Nephron (organoid): ENCODE measurements around the gene YY1.

Experiments
- H3K27ac Mint-ChIP-seq, 3 experiments: 2 replicates each; pipeline ENCODE4 v1.8.0; 2020; ENCODE audit warnings: mixed read lengths in 3 of 3, mild to moderate bottlenecking in 2 of 3, moderate library complexity in 1 of 3
- H3K27me3 Mint-ChIP-seq: 2 replicates; pipeline ENCODE4 v1.8.0; 2021; ENCODE audit warnings: low read depth, mild to moderate bottlenecking, moderate library complexity, mixed read lengths
- H3K36me3 Mint-ChIP-seq: 2 replicates; pipeline ENCODE4 v1.8.0; 2020; ENCODE audit warnings: low read depth, mixed read lengths
- H3K4me1 Mint-ChIP-seq: 2 replicates; pipeline ENCODE4 v1.8.0; 2020; ENCODE audit warnings: mixed read lengths
- H3K4me3 Mint-ChIP-seq, 3 experiments: 2 replicates each; pipeline ENCODE4 v1.8.0; 2020; ENCODE audit warnings: mild to moderate bottlenecking in 3 of 3, mixed read lengths in 3 of 3, moderate library complexity in 2 of 3
- H3K9me3 Mint-ChIP-seq: 2 replicates; pipeline ENCODE4 v1.8.0; 2020; ENCODE audit warnings: mixed read lengths
- TF ChIP-seq, protein P1 (sequence below), 3 experiments: fragments of 200-600 bp; sonication (generic); IDR thresholded peaks; one replicate each; pipeline ENCODE4 v1.5.0; 2021; ENCODE audit warnings: antibody characterized with exemption in 3 of 3; ENCODE audit not compliant: unreplicated experiment in 3 of 3

YY1 gene

DNA sequence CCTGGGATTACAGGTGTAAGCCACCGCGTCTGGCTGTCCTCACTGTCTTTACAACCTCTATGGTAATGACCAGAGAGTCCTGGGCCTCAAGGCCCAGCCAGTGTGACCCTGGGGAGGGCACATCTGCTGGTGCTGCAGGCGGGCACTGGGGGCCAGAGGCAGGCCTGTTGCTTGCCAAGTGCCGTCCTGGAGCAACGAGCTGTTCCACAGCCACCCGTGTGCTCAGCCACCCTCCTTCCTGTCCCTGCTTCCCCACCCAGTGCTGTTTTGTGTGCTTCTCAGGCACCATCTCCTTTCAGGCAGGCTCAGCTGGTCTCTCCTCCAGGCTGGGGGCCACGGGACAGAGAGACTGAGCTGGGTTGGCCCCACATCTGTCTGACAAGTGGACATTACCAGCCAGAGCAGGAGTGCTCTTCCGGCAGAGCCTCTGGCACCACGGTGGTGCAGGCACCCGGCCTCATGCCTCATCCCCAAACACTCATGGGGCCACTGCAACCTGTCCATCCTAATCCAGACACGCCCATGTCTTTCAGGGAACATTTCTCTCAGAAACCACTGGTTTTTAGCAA lies 93.2 kb downstream of the YY1 start:
- TF ChIP-seq, protein P1, sequence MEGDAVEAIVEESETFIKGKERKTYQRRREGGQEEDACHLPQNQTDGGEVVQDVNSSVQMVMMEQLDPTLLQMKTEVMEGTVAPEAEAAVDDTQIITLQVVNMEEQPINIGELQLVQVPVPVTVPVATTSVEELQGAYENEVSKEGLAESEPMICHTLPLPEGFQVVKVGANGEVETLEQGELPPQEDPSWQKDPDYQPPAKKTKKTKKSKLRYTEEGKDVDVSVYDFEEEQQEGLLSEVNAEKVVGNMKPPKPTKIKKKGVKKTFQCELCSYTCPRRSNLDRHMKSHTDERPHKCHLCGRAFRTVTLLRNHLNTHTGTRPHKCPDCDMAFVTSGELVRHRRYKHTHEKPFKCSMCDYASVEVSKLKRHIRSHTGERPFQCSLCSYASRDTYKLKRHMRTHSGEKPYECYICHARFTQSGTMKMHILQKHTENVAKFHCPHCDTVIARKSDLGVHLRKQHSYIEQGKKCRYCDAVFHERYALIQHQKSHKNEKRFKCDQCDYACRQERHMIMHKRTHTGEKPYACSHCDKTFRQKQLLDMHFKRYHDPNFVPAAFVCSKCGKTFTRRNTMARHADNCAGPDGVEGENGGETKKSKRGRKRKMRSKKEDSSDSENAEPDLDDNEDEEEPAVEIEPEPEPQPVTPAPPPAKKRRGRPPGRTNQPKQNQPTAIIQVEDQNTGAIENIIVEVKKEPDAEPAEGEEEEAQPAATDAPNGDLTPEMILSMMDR (IDR thresholded peaks at IDR 0.05; ENCODE audit: unreplicated experiment in 3 of 3), result no peak
- no peak overlapping the region for H3K4me3 Mint-ChIP-seq
- no peaks in the 10 kb centered on the region for H3K27me3 Mint-ChIP-seq
- no peak overlapping the region for H3K27ac Mint-ChIP-seq
- H3K36me3 Mint-ChIP-seq, result peaks cover 16% of the 10 kb centered on the region
- no peaks in the 10 kb centered on the region for H3K9me3 Mint-ChIP-seq
- H3K4me1 Mint-ChIP-seq, result peaks cover 5% of the 10 kb centered on the region
